Pons (tissue), 1 donor: Measurements from ENCODE around the gene UBE2D1.
"Not testable (repeated sequence)": the region's sequence is repeated elsewhere in the genome, so short reads cannot be mapped to it uniquely, and the experiment has no call there.

Experiments
- DNase-seq: peaks from one replicate; pipeline ENCODE4 v3.0.0-alpha.2; 2016; ENCODE audit warnings: low spot score

UBE2D1 gene

GRCh38 chr10:58384095-58384494 lies 49.3 kb downstream of the UBE2D1 start:
- peak; percentile 67 for DNase-seq

GRCh38 chr10:58384544-58384998 lies 49.8 kb downstream of the UBE2D1 start:
- no peak for DNase-seq

- peak; percentile 91 for DNase-seq
These were observed 50.4 kb downstream of the UBE2D1 start, which contains the start of gene TFAM for GRCh38 chr10:58384999-58385783. TFAM (plus strand) TSS chr10:58385410; CDS start chr10:58385548, 138 bp downstream.

- DNase-seq: peak; percentile 17
These were observed 50.9 kb downstream of the UBE2D1 start for GRCh38 chr10:58385784-58386112.

- DNase-seq: no peak
These were observed 54.2 kb downstream of the UBE2D1 start for GRCh38 chr10:58389024-58389423.

GRCh38 chr10:58393317-58393716 lies 58.5 kb downstream of the UBE2D1 start:
- peak; percentile 80 for DNase-seq

GRCh38 chr10:58394471-58394870 lies 59.7 kb downstream of the UBE2D1 start:
- no peak for DNase-seq

- DNase-seq: no peak
These were observed 61.3 kb downstream of the UBE2D1 start for GRCh38 chr10:58396057-58396456.

- no peak for DNase-seq
These were observed 63.0 kb downstream of the UBE2D1 start for GRCh38 chr10:58397830-58398229.

GRCh38 chr10:58399410-58399809 lies 64.6 kb downstream of the UBE2D1 start:
- no peak for DNase-seq

- no peak for DNase-seq
These were observed 65.8 kb downstream of the UBE2D1 start for GRCh38 chr10:58400609-58401008.

- DNase-seq: no peak
These were observed 69.2 kb downstream of the UBE2D1 start for GRCh38 chr10:58404001-58404400.

- DNase-seq: no peak
These were observed 75.3 kb downstream of the UBE2D1 start for GRCh38 chr10:58409956-58410610.

GRCh38 chr10:58412502-58412961 lies 77.7 kb downstream of the UBE2D1 start:
- DNase-seq: no peak

GRCh38 chr10:58414270-58415041 lies 79.7 kb downstream of the UBE2D1 start:
- peak; percentile 58 for DNase-seq

- DNase-seq: no peak
These were observed 81.0 kb downstream of the UBE2D1 start for GRCh38 chr10:58415757-58416156.

- DNase-seq: not testable (repeated sequence)
These were observed 83.1 kb downstream of the UBE2D1 start for GRCh38 chr10:58417902-58418301.
